Transverse colon (tissue), 4 donors: Measurements from ENCODE around the gene PTPRF. TPM values are rescaled to one million over a fixed set of nuclear protein-coding genes. Genes with fewer than 3 reads are reported as not detected.

Source experiments
- DNase-seq: peaks from one replicate; pipeline ENCODE4 v3.0.0-alpha.2; 2019
- H3K27ac ChIP-seq, 4 donors: fragments of 200-600 bp; sonication (generic); 2 replicates each; pipeline ENCODE4 v1.5.1; 2016 to 2018; ENCODE audit warnings: inconsistent platforms in 4 of 4
- H3K27me3 ChIP-seq: fragments of 200-600 bp; sonication (generic); 2 replicates; pipeline ENCODE4 v1.5.1; 2017; ENCODE audit warnings: inconsistent platforms
- H3K36me3 ChIP-seq, 4 donors: fragments of 200-600 bp; sonication (generic); 2 replicates each; pipeline ENCODE4 v1.5.1; 2017 to 2019; ENCODE audit warnings: inconsistent platforms in 4 of 4
- H3K4me1 ChIP-seq, 4 donors: fragments of 200-600 bp; sonication (generic); 2 replicates each; pipeline ENCODE4 v1.5.1; 2017 to 2020; ENCODE audit warnings: inconsistent platforms in 4 of 4
- H3K4me3 ChIP-seq, 4 donors: fragments of 200-600 bp; sonication (generic); 1 replicate in 1 of 4; 2 replicates in 3 of 4; pipeline versions ENCODE4 v1.5.1 to v1.6.1; 2017 to 2019; ENCODE audit warnings: inconsistent platforms in 4 of 4
- H3K9me3 ChIP-seq, 2 donors: fragments of 200-600 bp; sonication (generic); 2 replicates each; pipeline ENCODE4 v1.5.1; 2017 to 2019; ENCODE audit warnings: inconsistent platforms in 2 of 2
- EP300 ChIP-seq: sonication (generic); formaldehyde crosslinking; IDR thresholded peaks from one replicate; pipeline ENCODE4 v1.6.1; 2017; ENCODE audit warnings: antibody characterized with exemption, low read depth
- POLR2A ChIP-seq: fragments of 450-650 bp; IDR thresholded peaks from one replicate; pipeline ENCODE4 v1.6.1; 2016; ENCODE audit warnings: antibody characterized with exemption, mild to moderate bottlenecking, moderate library complexity
- POLR2AphosphoS5 ChIP-seq, 3 donors: sonication (generic); formaldehyde crosslinking; IDR thresholded peaks; one replicate each; pipeline ENCODE4 v1.6.1; 2016; ENCODE audit warnings: antibody characterized with exemption in 3 of 3
- WGBS, 2 donors: methylation state at CpG; one replicate each; pipeline ENCODE4 v1.1.5; 2018; ENCODE audit warnings: low coverage in 1 of 2; 5-methylcytosine and 5-hydroxymethylcytosine counted together
- in situ Hi-C, 4 donors: fragments of 200-750 bp; cut with MboI; loops; one replicate each; pipeline versions ENCODE4 v1.15.0 to v1.15.1; 2017; ENCODE audit warnings: low sequenced_read_pairs in 3 of 4, low pct_ligation_motif_present in 1 of 4, low pct_unique_long_range_greater_than_20kb in 1 of 4
- intact Hi-C: fragments of 100-400 bp; cut with DNase I; formaldehyde crosslinking; loops from one replicate; pipeline ENCODE4 v1.15.1; 2023; ENCODE audit warnings: low total_unique reads
- total RNA-seq, 4 donors: library from RNA; depleted of rRNA; stranded (reverse); fragments of >200 nt; gene quantifications; one replicate each; pipeline ENCODE4 v1.1.0, GENCODE V29; 2016
- TF ChIP-seq, protein P1 (sequence below), 5 experiments: fragments of 200-600 bp in 3 of 5; fragments of 450-650 bp in 2 of 5; sonication (generic) in 3 of 5; IDR thresholded peaks; 1 replicate in 2 of 5; 2 replicates in 3 of 5; pipeline ENCODE4 v1.5.1; 2016 to 2017; ENCODE audit warnings: antibody characterized with exemption in 5 of 5, inconsistent platforms in 3 of 5, mild to moderate bottlenecking in 2 of 5, moderate library complexity in 1 of 5

Gene PTPRF
- total RNA-seq, 4 donors from 2014 or later, result 278 to 549 (median 404) TPM

DNA sequence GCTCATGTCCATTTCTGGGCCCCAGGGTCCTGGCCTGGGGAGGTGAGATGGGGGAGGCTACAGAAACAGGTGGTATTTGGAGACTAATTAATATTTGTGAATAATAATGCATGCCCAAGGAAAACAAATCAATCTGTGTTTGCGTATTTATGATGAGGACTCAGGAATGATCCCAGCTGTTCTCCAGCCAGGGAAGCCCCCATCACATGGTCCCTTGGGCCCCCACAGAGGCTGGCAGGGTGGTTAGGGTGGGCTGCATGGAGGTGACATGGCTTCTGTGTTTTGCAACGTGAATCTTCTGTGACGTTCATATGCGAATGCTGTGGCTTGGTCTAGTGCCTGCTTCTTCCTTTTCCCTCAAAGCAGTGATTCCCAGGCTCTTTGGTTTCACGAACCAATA lies 10.5 kb downstream of the PTPRF start:
- Histone ChIP-seq H3K27ac (peak overlapping the region; percentile 82 to 94 (median 90)), H3K27me3 (no peaks in the 10 kb centered on the region), H3K4me1 (peaks cover 62 to 83% (median 72%) of the 10 kb centered on the region in 4 donors), H3K9me3 (no peaks in the 10 kb centered on the region), H3K4me3 (no peak overlapping the region), H3K36me3 (no peaks in the 10 kb centered on the region)
- TF ChIP-seq, protein P1, sequence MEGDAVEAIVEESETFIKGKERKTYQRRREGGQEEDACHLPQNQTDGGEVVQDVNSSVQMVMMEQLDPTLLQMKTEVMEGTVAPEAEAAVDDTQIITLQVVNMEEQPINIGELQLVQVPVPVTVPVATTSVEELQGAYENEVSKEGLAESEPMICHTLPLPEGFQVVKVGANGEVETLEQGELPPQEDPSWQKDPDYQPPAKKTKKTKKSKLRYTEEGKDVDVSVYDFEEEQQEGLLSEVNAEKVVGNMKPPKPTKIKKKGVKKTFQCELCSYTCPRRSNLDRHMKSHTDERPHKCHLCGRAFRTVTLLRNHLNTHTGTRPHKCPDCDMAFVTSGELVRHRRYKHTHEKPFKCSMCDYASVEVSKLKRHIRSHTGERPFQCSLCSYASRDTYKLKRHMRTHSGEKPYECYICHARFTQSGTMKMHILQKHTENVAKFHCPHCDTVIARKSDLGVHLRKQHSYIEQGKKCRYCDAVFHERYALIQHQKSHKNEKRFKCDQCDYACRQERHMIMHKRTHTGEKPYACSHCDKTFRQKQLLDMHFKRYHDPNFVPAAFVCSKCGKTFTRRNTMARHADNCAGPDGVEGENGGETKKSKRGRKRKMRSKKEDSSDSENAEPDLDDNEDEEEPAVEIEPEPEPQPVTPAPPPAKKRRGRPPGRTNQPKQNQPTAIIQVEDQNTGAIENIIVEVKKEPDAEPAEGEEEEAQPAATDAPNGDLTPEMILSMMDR (IDR thresholded peaks at IDR 0.05), result no peak
- TF ChIP-seq POLR2AphosphoS5 (IDR thresholded peaks at IDR 0.05) (no peak), EP300 (no peak), POLR2A (no peak)
- intact Hi-C loops, result no loop called here
- in situ Hi-C loops, result loop anchor here in 1 of 4 donors (25.0 kb wide), 1 partner anchor 396 kb away; the partner anchor contains the start of genes ARTN and IPO13
- WGBS, 2 donors, result 52% methylated on average over 5 of the region's 5 CpGs; no CpG with 5 or more reads in 1 of the 2 donors
- DNase-seq, result no peak

DNA sequence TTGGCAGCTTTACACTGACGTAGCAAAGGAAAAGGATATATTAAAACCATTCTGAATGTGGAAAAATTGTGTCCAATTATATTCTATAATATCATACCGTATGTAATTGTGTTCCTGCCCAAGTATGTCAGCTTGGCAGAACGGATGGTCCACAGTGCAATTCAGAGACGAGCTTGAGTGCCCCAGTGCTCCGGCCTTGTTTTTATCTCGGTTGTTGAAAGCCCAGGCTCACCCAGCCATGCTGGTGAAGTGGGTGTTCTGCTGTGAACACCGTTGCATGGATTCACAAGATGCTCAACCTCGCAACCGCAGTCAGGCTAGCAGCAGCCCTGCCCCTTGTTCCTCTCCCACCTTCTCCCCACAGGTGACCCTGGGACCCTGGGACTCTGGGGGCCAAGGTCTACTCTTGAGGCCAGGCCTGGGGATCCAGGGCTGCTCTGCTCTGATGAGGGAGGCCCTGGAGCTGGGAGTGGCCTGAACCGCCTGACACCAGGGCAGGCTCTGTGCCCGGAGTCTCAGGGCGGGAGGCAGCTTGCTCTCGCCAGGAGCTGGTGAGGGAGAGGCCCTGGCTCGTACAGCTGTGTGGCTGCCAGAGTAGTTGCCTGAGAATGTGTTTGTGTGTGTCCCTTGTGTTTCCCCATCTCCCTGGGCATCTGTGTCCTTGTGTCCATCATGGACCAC lies 11.2 kb downstream of the PTPRF start:
- H3K4me1 ChIP-seq, result peaks cover 59 to 83% (median 72%) of the 10 kb centered on the region in 4 donors
- in situ Hi-C loops, result loop anchor here in 1 of 4 donors (25.0 kb wide), 1 partner anchor 395 kb away; the partner anchor contains the start of genes ARTN and IPO13
- WGBS, 2 donors, result 34 to 42% methylated on average over 5 to 14 of the region's 14 CpGs

DNA sequence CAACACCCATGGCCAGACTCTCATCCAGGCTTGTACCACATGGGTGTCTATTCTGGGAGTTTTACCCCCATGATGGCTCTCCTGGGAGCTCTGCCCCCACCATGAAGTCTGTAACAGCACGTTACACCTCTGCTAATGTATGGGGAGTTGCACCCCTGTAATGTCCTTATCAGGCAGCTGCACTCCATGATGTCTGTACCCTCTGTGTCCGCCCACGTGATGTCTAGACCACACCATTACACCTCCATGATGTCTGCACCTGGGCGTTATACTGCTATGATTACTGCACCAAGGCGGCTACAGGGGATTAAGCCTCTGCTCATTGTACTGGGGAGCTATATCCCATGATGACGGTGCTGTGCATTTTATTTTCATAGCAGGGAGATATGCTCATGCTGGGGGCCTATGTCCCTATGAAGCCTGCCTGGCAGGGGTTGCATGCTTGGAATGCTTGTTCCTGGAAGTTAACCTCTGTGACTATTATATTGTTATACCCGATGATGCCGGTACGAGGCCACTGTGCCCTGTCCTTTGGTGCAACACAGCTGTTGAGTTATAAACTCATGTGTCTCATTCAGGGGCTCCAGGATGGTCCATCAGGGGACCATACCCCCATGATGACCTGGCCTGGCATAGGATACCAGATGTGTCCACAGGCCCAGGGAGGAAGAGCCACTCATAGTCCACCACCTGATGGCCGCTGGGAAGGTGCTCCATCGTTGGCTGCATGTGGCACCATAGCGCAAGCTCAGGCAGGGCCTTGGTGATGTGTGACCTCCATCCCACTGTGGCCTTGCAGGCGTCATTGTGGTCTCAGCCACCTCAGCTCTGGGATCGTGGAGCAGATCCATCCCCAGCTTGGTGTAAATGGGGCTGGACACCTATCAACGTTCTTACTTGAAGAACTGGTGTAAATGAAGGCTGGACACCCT lies 12.1 kb downstream of the PTPRF start:
- H3K9me3 ChIP-seq, result no peaks in the 10 kb centered on the region
- WGBS, 2 donors, result 64% methylated on average over 15 of the region's 15 CpGs; no CpG with 5 or more reads in 1 of the 2 donors

More for the DNA sequence above, 11.2 kb downstream of the PTPRF start:
- intact Hi-C loops, result no loop called here
- Histone ChIP-seq H3K9me3 (no peaks in the 10 kb centered on the region), H3K4me3 (no peak overlapping the region), H3K36me3 (no peaks in the 10 kb centered on the region), H3K27me3 (no peaks in the 10 kb centered on the region), H3K27ac (peak overlapping the region; percentile 82 to 94 (median 90))
- DNase-seq, result peak; percentile 85
- TF ChIP-seq, protein P1 (IDR thresholded peaks at IDR 0.05), result no peak
- TF ChIP-seq POLR2AphosphoS5 (IDR thresholded peaks at IDR 0.05) (peak; percentile 51 to 60 (median 55)), POLR2A (peak; percentile 46)

More for the DNA sequence above, 12.1 kb downstream of the PTPRF start:
- Histone ChIP-seq H3K4me3 (no peak overlapping the region), H3K27me3 (no peaks in the 10 kb centered on the region), H3K36me3 (no peaks in the 10 kb centered on the region), H3K27ac (peak overlapping the region; percentile 82 to 94 (median 90)), H3K4me1 (peaks cover 62 to 83% (median 74%) of the 10 kb centered on the region in 4 donors)
- intact Hi-C loops (no loop called here), in situ Hi-C loops (loop anchor here in 1 of 4 donors (25.0 kb wide), 1 partner anchor 395 kb away; the partner anchor contains the start of genes ARTN and IPO13)
- TF ChIP-seq EP300, result no peak
- TF ChIP-seq, protein P1 (IDR thresholded peaks at IDR 0.05), result no peak
- TF ChIP-seq POLR2AphosphoS5 (IDR thresholded peaks at IDR 0.05), result no peak
- TF ChIP-seq POLR2A, result no peak
- DNase-seq, result no peak
